ENCODE data around the gene TBC1D10A.
A peak's percentile ranks its signal among the peaks of the same experiment; 100 is the strongest.

The TBC1D10A gene

DNA sequence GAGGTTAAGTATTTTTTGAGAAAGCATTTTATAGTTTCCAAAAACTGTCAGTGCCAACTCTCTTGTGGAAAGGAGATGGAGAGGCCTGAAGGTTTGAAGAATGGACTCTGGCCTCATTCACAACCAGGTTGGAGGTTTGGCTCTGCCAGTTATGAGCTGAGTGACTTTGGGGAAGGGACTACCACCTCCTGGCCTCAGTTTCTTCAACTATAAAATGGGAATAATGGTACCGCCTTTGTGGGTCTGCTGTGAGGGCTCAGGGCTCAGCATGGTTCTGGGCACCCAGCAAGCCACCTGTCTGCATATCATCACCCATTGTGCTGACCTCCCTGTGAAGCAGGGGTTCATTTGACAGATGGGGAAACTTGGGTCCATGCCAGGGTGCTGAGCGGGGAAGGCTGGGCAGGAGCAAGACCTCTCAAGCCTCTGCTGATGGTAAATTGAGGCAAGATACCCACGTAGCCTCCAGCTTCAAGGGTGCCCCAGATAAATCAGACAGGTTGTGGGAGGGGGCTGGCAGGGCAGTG is 76.6 kb downstream of the TBC1D10A start:
- peaks cover 24% of the 10 kb centered on the region for H3K27me3 ChIP-seq (ENCODE audit: low read depth, low read length)
- no peak overlapping the region for H3K27ac ChIP-seq (ENCODE audit: low read length)
- TF ChIP-seq, protein P1, sequence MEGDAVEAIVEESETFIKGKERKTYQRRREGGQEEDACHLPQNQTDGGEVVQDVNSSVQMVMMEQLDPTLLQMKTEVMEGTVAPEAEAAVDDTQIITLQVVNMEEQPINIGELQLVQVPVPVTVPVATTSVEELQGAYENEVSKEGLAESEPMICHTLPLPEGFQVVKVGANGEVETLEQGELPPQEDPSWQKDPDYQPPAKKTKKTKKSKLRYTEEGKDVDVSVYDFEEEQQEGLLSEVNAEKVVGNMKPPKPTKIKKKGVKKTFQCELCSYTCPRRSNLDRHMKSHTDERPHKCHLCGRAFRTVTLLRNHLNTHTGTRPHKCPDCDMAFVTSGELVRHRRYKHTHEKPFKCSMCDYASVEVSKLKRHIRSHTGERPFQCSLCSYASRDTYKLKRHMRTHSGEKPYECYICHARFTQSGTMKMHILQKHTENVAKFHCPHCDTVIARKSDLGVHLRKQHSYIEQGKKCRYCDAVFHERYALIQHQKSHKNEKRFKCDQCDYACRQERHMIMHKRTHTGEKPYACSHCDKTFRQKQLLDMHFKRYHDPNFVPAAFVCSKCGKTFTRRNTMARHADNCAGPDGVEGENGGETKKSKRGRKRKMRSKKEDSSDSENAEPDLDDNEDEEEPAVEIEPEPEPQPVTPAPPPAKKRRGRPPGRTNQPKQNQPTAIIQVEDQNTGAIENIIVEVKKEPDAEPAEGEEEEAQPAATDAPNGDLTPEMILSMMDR (IDR thresholded peaks at IDR 0.05; ENCODE audit: low read depth, low read length): no peak
- no peak for TF ChIP-seq EZH2phosphoT487 (IDR thresholded peaks at IDR 0.05; ENCODE audit: low read depth)
- H3K9me3 ChIP-seq (ENCODE audit: insufficient read depth, low read length): no peaks in the 10 kb centered on the region
- peaks cover 43% of the 10 kb centered on the region for H3K4me1 ChIP-seq (ENCODE audit: low read length)
- no peaks in the 10 kb centered on the region for H3K36me3 ChIP-seq (replicated peaks; ENCODE audit: low read depth, low read length)
- no peak overlapping the region for H3K4me3 ChIP-seq (ENCODE audit: low read length)
- no peak overlapping the region for H2AFZ ChIP-seq (ENCODE audit: low read depth, low read length)
- no peak overlapping the region for H3K9ac ChIP-seq (ENCODE audit: low read length)
- peak overlapping the region; percentile 59; the same call in 1 of the 2 replicates for H3K4me2 ChIP-seq (ENCODE audit: low read length)
- H3K79me2 ChIP-seq (ENCODE audit: low read length): no peaks in the 10 kb centered on the region
- H4K20me1 ChIP-seq (ENCODE audit: insufficient read depth, low read length): no peaks in the 10 kb centered on the region

DNA sequence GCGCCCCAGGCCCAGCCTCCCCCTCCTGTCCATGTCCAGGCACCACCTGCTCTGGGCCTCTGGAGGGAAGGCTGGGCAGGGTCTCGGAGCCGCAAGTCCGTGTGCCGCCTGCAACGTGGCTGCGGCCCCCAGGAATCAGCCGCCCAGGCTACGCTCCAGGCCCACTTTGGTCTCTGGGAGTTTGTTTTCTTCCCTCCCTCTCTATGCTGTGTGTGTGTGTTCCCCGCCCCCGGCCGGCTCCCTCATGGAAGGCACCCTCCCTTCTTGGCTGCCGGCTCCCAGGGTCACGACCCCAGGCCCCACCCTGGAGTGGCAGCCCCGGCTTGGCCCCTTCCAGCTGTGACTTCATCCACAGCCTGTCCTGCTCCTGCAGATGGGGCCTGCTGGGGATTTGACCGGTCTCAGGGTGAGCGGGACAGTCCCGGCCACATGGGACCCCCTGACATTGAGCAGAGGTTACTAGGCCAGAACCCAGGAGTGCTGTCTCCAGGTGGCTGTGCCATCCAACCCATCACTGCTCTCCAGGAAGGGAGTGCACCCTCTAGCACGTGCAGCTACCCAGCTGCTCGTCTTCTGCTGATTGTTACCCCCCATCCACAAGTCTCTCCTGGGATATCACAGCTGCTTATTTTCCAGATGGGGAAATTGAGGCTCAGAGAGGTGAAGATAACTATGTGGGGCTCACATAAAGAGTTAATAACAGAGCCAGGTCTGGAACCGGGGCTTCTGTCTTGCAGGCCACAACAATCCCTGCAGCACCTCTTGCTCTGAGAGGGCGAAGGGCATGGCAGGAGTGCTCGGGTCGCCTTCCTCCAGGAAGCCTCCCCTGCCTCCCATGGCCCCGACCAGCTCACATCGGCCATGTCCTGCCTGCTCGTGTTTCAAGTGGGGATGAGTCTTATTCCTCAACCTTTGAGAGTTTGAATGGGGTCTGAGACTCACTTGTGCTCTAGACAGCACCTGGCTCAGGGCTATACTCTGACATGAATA is 77.4 kb downstream of the TBC1D10A start:
- Histone ChIP-seq H3K36me3 (replicated peaks; ENCODE audit: low read depth, low read length) (no peaks in the 10 kb centered on the region), H3K79me2 (ENCODE audit: low read length) (no peaks in the 10 kb centered on the region), H2AFZ (ENCODE audit: low read depth, low read length) (no peak overlapping the region), H4K20me1 (ENCODE audit: insufficient read depth, low read length) (no peaks in the 10 kb centered on the region), H3K9ac (ENCODE audit: low read length) (no peak overlapping the region), H3K4me3 (ENCODE audit: low read length) (no peak overlapping the region), H3K27me3 (ENCODE audit: low read depth, low read length) (peaks cover 24% of the 10 kb centered on the region), H3K27ac (ENCODE audit: low read length) (no peak overlapping the region), H3K4me2 (ENCODE audit: low read length) (no peak overlapping the region), H3K9me3 (ENCODE audit: insufficient read depth, low read length) (no peaks in the 10 kb centered on the region), H3K4me1 (ENCODE audit: low read length) (peaks cover 43% of the 10 kb centered on the region)
- TF ChIP-seq, protein P1 (IDR thresholded peaks at IDR 0.05; ENCODE audit: low read depth, low read length): no peak
- no peak for TF ChIP-seq EZH2phosphoT487 (IDR thresholded peaks at IDR 0.05; ENCODE audit: low read depth)

DNA sequence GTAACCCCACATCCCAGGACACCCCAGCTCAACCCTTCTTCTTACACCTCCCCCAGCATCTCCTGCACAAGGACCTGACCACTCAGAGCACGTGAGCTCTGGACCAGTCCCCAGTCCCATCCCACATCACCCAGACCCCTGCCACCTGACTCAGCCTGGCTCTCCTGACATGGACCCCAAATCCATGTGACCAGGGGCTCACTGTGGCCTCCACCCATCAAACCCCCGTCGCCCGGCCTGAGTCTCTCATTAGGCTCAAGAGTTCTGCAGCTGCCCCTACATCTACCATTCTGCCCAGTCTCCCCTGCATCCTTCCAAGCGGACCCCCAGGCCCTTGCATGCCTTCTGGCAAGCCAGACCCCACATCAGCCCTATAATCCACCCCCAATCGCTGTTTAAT is 78.3 kb downstream of the TBC1D10A start:
- H3K36me3 ChIP-seq (replicated peaks; ENCODE audit: low read depth, low read length): no peaks in the 10 kb centered on the region
- H2AFZ ChIP-seq (ENCODE audit: low read depth, low read length): no peak overlapping the region
- no peak for TF ChIP-seq EZH2phosphoT487 (IDR thresholded peaks at IDR 0.05; ENCODE audit: low read depth)
- TF ChIP-seq, protein P1 (IDR thresholded peaks at IDR 0.05; ENCODE audit: low read depth, low read length): no peak
- no peak overlapping the region for H3K27ac ChIP-seq (ENCODE audit: low read length)
- peaks cover 24% of the 10 kb centered on the region for H3K27me3 ChIP-seq (ENCODE audit: low read depth, low read length)
- no peaks in the 10 kb centered on the region for H3K79me2 ChIP-seq (ENCODE audit: low read length)
- peaks cover 37% of the 10 kb centered on the region for H3K4me1 ChIP-seq (ENCODE audit: low read length)
- H3K4me3 ChIP-seq (ENCODE audit: low read length): no peak overlapping the region
- H3K9ac ChIP-seq (ENCODE audit: low read length): no peak overlapping the region
- no peaks in the 10 kb centered on the region for H4K20me1 ChIP-seq (ENCODE audit: insufficient read depth, low read length)
- no peaks in the 10 kb centered on the region for H3K9me3 ChIP-seq (ENCODE audit: insufficient read depth, low read length)
- no peak overlapping the region for H3K4me2 ChIP-seq (ENCODE audit: low read length)

DNA sequence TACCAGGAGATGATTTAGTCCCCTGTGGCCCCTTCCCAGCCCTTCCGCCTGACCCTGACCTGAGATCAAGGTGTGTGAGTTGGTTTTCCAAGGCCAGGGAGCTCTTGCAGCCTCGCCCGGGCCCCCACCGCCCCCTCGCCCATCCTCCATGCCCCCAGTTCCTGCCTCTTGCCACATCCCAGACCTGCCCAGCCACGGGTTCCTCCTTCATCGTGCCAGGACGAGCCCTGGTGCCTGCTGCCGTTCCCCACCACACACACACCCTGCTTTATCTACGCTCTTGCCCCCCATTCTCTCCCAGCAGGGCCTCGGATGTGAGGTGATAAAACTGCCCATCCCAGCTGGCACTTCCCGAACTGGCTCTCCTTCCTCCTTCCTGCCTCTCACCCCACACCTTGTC is 78.8 kb downstream of the TBC1D10A start:
- no peak for TF ChIP-seq EZH2phosphoT487 (IDR thresholded peaks at IDR 0.05; ENCODE audit: low read depth)
- TF ChIP-seq, protein P1 (IDR thresholded peaks at IDR 0.05; ENCODE audit: low read depth, low read length): no peak
- Histone ChIP-seq H3K4me1 (ENCODE audit: low read length) (peaks cover 32% of the 10 kb centered on the region), H2AFZ (ENCODE audit: low read depth, low read length) (no peak overlapping the region), H3K9me3 (ENCODE audit: insufficient read depth, low read length) (no peaks in the 10 kb centered on the region), H3K4me3 (ENCODE audit: low read length) (no peak overlapping the region), H3K36me3 (replicated peaks; ENCODE audit: low read depth, low read length) (no peaks in the 10 kb centered on the region), H3K27me3 (ENCODE audit: low read depth, low read length) (peaks cover 24% of the 10 kb centered on the region), H3K79me2 (ENCODE audit: low read length) (no peaks in the 10 kb centered on the region), H3K9ac (ENCODE audit: low read length) (no peak overlapping the region), H3K4me2 (ENCODE audit: low read length) (no peak overlapping the region), H4K20me1 (ENCODE audit: insufficient read depth, low read length) (no peaks in the 10 kb centered on the region), H3K27ac (ENCODE audit: low read length) (no peak overlapping the region)
